WERI-Rb-1 (cell line): ENCODE results near the gene MTG1.
"Not testable (repeated sequence)": the region's sequence is repeated elsewhere in the genome, so short reads cannot be mapped to it uniquely, and the experiment has no call there.

ENCODE experiments used
- DNase-seq: peaks from one replicate; pipeline ENCODE4 v3.0.0-alpha.2; 2020
- H3K27ac ChIP-seq: fragments of 250-450 bp; sonication (Bioruptor Pico); 2 replicates; pipeline ENCODE4 v1.5.1; 2020; ENCODE audit warnings: mild to moderate bottlenecking, moderate library complexity
- H3K27me3 ChIP-seq: fragments of 250-450 bp; sonication (Bioruptor Pico); 2 replicates; pipeline ENCODE4 v1.5.1; 2021; ENCODE audit warnings: mild to moderate bottlenecking, low read depth, moderate library complexity; ENCODE audit not compliant: insufficient read depth, severe bottlenecking
- H3K36me3 ChIP-seq: fragments of 250-450 bp; sonication (Bioruptor Pico); 2 replicates; pipeline ENCODE4 v1.5.1; 2020; ENCODE audit warnings: mild to moderate bottlenecking, moderate library complexity
- H3K4me3 ChIP-seq: 2 replicates; pipeline ENCODE4 v1.5.1; 2011; ENCODE audit warnings: low read depth, mild to moderate bottlenecking, control low read depth, low read length
- H3K9me3 ChIP-seq: fragments of 250-450 bp; sonication (Bioruptor Pico); 2 replicates; pipeline ENCODE4 v1.5.1; 2021; ENCODE audit warnings: mild to moderate bottlenecking, moderate library complexity; ENCODE audit not compliant: severe bottlenecking
- CTCF ChIP-seq: IDR thresholded peaks from 2 replicates; pipeline ENCODE4 v1.5.1; 2011; ENCODE audit warnings: low read depth, mild to moderate bottlenecking, control low read depth, inconsistent platforms, low read length

The MTG1 gene

DNA sequence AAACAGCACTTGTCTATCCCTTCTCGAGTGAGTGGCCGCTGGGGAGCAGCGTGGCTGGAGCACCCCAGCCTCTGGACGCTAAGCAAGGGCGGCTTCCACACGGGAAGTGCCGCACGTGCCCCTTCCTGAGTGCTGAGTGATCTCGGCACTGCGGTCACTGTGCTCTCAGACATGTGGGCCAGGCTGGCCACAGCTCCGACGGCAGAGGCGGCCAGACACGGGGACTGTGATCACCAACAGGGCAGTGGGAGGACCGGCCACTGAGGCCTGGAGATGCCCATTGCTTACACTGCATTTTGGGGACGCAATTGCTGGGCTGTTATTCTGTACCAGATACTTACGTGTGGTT, 27.9 kb upstream of the MTG1 start:
- Histone ChIP-seq H3K4me3 (no peak overlapping the region), H3K36me3 (peaks cover 49% of the 10 kb centered on the region), H3K27ac (no peak overlapping the region), H3K27me3 (no peaks in the 10 kb centered on the region), H3K9me3 (no peaks in the 10 kb centered on the region)
- no peak for DNase-seq
- no peak for TF ChIP-seq CTCF

GRCh38 chr10:133366751-133367150, 27.2 kb upstream of the MTG1 start:
- Histone ChIP-seq H3K27ac (no peak overlapping the region), H3K27me3 (no peaks in the 10 kb centered on the region), H3K4me3 (no peak overlapping the region), H3K36me3 (peaks cover 45% of the 10 kb centered on the region), H3K9me3 (no peaks in the 10 kb centered on the region)
- DNase-seq = no peak
- TF ChIP-seq CTCF = no peak

DNA sequence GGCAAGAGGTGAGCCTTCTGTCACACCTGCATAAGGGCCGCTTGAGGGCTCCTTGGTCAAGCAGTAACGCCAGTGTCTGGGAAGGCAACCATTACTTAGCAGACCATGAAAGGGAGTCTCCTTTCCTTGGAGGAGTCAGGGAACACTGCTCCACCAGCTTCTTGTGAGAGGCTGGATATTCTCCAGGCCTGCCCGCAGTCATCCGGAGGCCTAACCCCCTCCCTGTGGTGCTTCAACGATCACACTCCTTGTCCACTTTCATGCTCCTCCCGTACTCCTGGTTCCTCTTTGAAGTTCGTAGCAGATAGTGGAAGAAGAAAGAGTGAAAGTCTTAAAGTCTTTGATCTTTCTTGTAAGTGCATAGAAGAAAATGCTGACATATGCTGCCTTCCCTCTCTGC, 26.5 kb upstream of the MTG1 start:
- not testable (repeated sequence) for H3K27me3 ChIP-seq, H3K27ac ChIP-seq, DNase-seq, H3K4me3 ChIP-seq, H3K9me3 ChIP-seq
- peaks cover 38% of the 10 kb centered on the region for H3K36me3 ChIP-seq

DNA sequence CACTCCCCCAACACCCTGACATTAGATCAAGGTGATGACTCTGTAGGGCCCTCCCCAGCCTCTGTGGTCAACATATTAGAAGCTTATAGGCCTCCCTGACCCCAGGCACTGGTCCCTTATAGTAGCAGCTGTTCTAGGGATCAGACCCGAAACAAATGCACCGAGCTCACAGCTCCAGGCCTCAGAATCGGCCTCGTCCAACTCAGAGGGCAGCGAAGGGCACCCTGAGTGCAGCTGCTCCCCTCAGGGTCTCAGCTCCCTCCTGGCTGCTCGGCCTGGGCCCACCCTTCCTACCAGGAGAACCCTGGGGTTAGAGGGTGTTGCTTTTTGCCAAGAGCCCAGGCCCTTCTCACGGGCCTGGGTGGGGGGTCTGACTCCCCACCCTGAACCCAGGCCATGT, 25.8 kb upstream of the MTG1 start:
- DNase-seq = no peak
- no peak overlapping the region for H3K27ac ChIP-seq
- peaks cover 34% of the 10 kb centered on the region for H3K36me3 ChIP-seq
- H3K27me3 ChIP-seq = no peaks in the 10 kb centered on the region
- no peak overlapping the region for H3K4me3 ChIP-seq
- H3K9me3 ChIP-seq = no peaks in the 10 kb centered on the region
- no peak for TF ChIP-seq CTCF

DNA sequence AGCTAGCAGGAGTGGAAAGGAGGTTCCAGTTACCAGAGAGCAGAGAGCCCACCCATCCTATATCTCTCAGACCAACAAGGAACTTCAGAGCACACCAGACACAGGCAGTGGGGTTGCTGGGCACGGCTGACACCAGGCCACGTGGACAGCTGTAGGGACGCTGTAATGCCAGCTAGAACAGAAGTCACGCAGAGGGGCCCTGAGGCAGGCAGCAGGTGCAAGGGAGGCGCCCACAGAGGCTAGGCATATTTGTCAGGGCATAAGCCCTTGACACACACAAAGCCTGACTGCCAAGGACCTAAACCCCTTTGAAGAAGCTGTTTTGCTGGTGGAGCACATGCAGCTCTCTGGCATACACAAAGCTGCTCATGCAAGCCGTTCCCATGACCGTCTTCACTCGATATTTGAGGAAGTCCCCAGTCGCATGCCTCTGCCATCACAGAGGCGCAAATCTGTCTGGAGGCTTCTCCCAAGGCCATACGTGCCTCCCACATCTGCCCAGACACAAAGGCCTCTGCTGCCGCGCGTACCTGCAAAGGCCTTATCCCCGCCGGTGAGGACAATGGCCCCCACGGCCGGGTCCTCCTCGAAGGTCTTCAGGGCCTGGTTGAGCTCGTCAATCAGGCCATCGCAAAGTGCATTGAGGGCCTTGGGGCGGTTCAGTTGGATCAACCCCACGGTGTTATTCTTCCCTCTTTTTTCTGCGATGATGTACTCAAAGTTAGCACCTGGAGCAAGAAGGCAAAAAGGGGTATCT, 23.7 kb upstream of the MTG1 start:
- Histone ChIP-seq H3K27ac (no peak overlapping the region), H3K36me3 (peaks cover 27% of the 10 kb centered on the region)
- DNase-seq = no peak

GRCh38 chr10:133372507-133372906, 21.4 kb upstream of the MTG1 start:
- Histone ChIP-seq H3K9me3 (no peaks in the 10 kb centered on the region), H3K27me3 (no peaks in the 10 kb centered on the region), H3K4me3 (no peak overlapping the region; the same call in 1 of the 2 replicates), H3K27ac (no peak overlapping the region), H3K36me3 (peaks cover 27% of the 10 kb centered on the region)
- no peak for DNase-seq
- no peak for TF ChIP-seq CTCF

More for the DNA sequence above, 23.7 kb upstream of the MTG1 start:
- Histone ChIP-seq H3K4me3 (no peak overlapping the region), H3K9me3 (no peaks in the 10 kb centered on the region), H3K27me3 (no peaks in the 10 kb centered on the region)
- no peak for TF ChIP-seq CTCF
